Osteoblast (primary cell): ENCODE results near the gene ARHGEF9. TPM values are rescaled to one million over a fixed set of nuclear protein-coding genes. Genes with fewer than 3 reads are reported as not detected.

Experiments
- DNase-seq: peaks from one replicate; pipeline ENCODE4 v3.0.0; 2011; ENCODE audit warnings: low spot score, mixed read lengths; ENCODE audit not compliant: insufficient read length; ENCODE audit errors: missing footprints
- H2AFZ ChIP-seq: 2 replicates; pipeline ENCODE4 v1.6.0; 2011; ENCODE audit warnings: mild to moderate bottlenecking, low read length
- H3K27ac ChIP-seq: 2 replicates; pipeline ENCODE4 v1.5.1; 2011; ENCODE audit warnings: mild to moderate bottlenecking, low read depth, low read length, moderate library complexity
- H3K27me3 ChIP-seq: 2 replicates; pipeline ENCODE4 v1.6.0; 2012; ENCODE audit warnings: mild to moderate bottlenecking, control low read depth, inconsistent platforms, low read length, moderate library complexity; ENCODE audit not compliant: insufficient read depth
- H3K36me3 ChIP-seq: 2 replicates; pipeline ENCODE4 v1.5.1; 2011; ENCODE audit warnings: mild to moderate bottlenecking, low read length, control low read depth, moderate library complexity; ENCODE audit not compliant: insufficient read depth
- H3K4me1 ChIP-seq: 2 replicates; pipeline ENCODE4 v1.5.1; 2011; ENCODE audit warnings: mild to moderate bottlenecking, low read length, control low read depth, moderate library complexity; ENCODE audit not compliant: insufficient read depth
- H3K4me2 ChIP-seq: 2 replicates; pipeline ENCODE4 v1.6.0; 2011; ENCODE audit warnings: mild to moderate bottlenecking, low read length; ENCODE audit not compliant: insufficient read depth
- H3K4me3 ChIP-seq: fragments of 200-600 bp; sonication (generic); 3 replicates; pipeline ENCODE4 v1.5.1; 2012; ENCODE audit warnings: mild to moderate bottlenecking, low read length, inconsistent platforms; ENCODE audit not compliant: insufficient read depth
- H3K79me2 ChIP-seq: 2 replicates; pipeline ENCODE4 v1.6.0; 2012; ENCODE audit warnings: mild to moderate bottlenecking, low read length, control low read depth, inconsistent platforms; ENCODE audit not compliant: insufficient read depth
- H3K9me3 ChIP-seq: 2 replicates; pipeline ENCODE4 v1.5.1; 2011; ENCODE audit warnings: low read depth, low read length, control low read depth
- H4K20me1 ChIP-seq: 2 replicates; pipeline ENCODE4 v1.6.0; 2012; ENCODE audit warnings: mild to moderate bottlenecking, low read length, control low read depth; ENCODE audit not compliant: insufficient read depth
- CTCF ChIP-seq: IDR thresholded peaks from 2 replicates; pipeline ENCODE4 v1.5.1; 2011; ENCODE audit warnings: mild to moderate bottlenecking, low read depth, low read length, moderate library complexity; ENCODE audit errors: extremely low read depth
- total RNA-seq: library from RNA; depleted of rRNA; stranded (reverse); fragments of >200 nt; gene quantifications from 2 replicates; pipeline ENCODE4 v1.2.3, GENCODE V29; 2012

ARHGEF9 gene
- total RNA-seq, 1 donor = 16.3 TPM

GRCh38 chrX:63661676-63662075, 123.3 kb downstream of the ARHGEF9 start:
- Histone ChIP-seq H4K20me1 (no peaks in the 10 kb centered on the region), H3K27me3 (no peaks in the 10 kb centered on the region), H3K27ac (no peak overlapping the region), H2AFZ (no peak overlapping the region), H3K4me2 (no peak overlapping the region), H3K79me2 (no peaks in the 10 kb centered on the region), H3K36me3 (peaks cover 4% of the 10 kb centered on the region), H3K4me3 (no peak overlapping the region), H3K4me1 (peaks cover 25% of the 10 kb centered on the region), H3K9me3 (no peaks in the 10 kb centered on the region)
- DNase-seq = no peak
- TF ChIP-seq CTCF = no peak

GRCh38 chrX:63658920-63659319, 126.1 kb downstream of the ARHGEF9 start:
- Histone ChIP-seq H3K79me2 (no peaks in the 10 kb centered on the region), H3K4me2 (no peak overlapping the region), H3K9me3 (no peaks in the 10 kb centered on the region), H3K27me3 (no peaks in the 10 kb centered on the region), H2AFZ (no peak overlapping the region), H4K20me1 (no peaks in the 10 kb centered on the region), H3K27ac (peak overlapping the region; percentile 88), H3K4me3 (no peak overlapping the region), H3K4me1 (peaks cover 25% of the 10 kb centered on the region), H3K36me3 (no peaks in the 10 kb centered on the region)
- DNase-seq = no peak
- TF ChIP-seq CTCF = no peak

GRCh38 chrX:63657821-63658220, 127.2 kb downstream of the ARHGEF9 start:
- no peak overlapping the region for H3K4me3 ChIP-seq
- no peak for DNase-seq
- H3K4me2 ChIP-seq = peak overlapping the region; percentile 48
- H3K4me1 ChIP-seq = peaks cover 25% of the 10 kb centered on the region
- no peaks in the 10 kb centered on the region for H4K20me1 ChIP-seq
- no peaks in the 10 kb centered on the region for H3K27me3 ChIP-seq
- no peaks in the 10 kb centered on the region for H3K9me3 ChIP-seq
- no peaks in the 10 kb centered on the region for H3K36me3 ChIP-seq
- no peak for TF ChIP-seq CTCF
- peak overlapping the region; percentile 88 for H3K27ac ChIP-seq
- H3K79me2 ChIP-seq = no peaks in the 10 kb centered on the region
- H2AFZ ChIP-seq = no peak overlapping the region

- Histone ChIP-seq H3K79me2 (no peaks in the 10 kb centered on the region), H3K4me2 (peak overlapping the region; percentile 38)
Measured at GRCh38 chrX:63656871-63657580, 128.0 kb downstream of the ARHGEF9 start.

More at GRCh38 chrX:63656871-63657580, 128.0 kb downstream of the ARHGEF9 start:
- Histone ChIP-seq H3K27ac (peak overlapping the region; percentile 88), H3K9me3 (no peaks in the 10 kb centered on the region), H3K27me3 (no peaks in the 10 kb centered on the region), H4K20me1 (no peaks in the 10 kb centered on the region), H2AFZ (no peak overlapping the region), H3K4me1 (peaks cover 30% of the 10 kb centered on the region), H3K4me3 (no peak overlapping the region), H3K36me3 (no peaks in the 10 kb centered on the region)
- no peak for DNase-seq
- no peak for TF ChIP-seq CTCF
